HG03439 (cell line): ENCODE data around the gene PWP2.

Source experiments
- ATAC-seq: cut with Tn5 transposase; IDR thresholded peaks from one replicate; pipeline ENCODE4 v1.9.1; 2021; ENCODE audit warnings: mild to moderate bottlenecking, moderate library complexity; ENCODE audit not compliant: unreplicated experiment

PWP2 gene

GRCh38 chr21:44107026-44107501, at the start of gene PWP2:
TSS of gene PWP2 (plus strand) at chr21:44107399. CDS start at chr21:44107417, 18 bp downstream.
- ATAC-seq: peak; percentile 87

GRCh38 chr21:44057960-44058651, 49.1 kb upstream of the PWP2 start:
- no peak for ATAC-seq

GRCh38 chr21:44058652-44058964, 48.6 kb upstream of the PWP2 start:
- ATAC-seq: no peak

GRCh38 chr21:44058981-44059380, 48.2 kb upstream of the PWP2 start:
- no peak for ATAC-seq

- ATAC-seq: no peak
Observed at GRCh38 chr21:44059710-44060109, 47.5 kb upstream of the PWP2 start.

GRCh38 chr21:44062380-44062779, 44.8 kb upstream of the PWP2 start:
- ATAC-seq: no peak

GRCh38 chr21:44063151-44063912, 43.9 kb upstream of the PWP2 start:
- no peak for ATAC-seq

- ATAC-seq: no peak
Observed at GRCh38 chr21:44064852-44065403, 42.3 kb upstream of the PWP2 start.

- no peak for ATAC-seq
Observed at GRCh38 chr21:44065428-44065827, 41.8 kb upstream of the PWP2 start.

GRCh38 chr21:44066116-44066515, 41.1 kb upstream of the PWP2 start:
- no peak for ATAC-seq

- ATAC-seq: no peak
Observed at GRCh38 chr21:44067011-44067839, 40.0 kb upstream of the PWP2 start.

GRCh38 chr21:44070391-44070790, 36.8 kb upstream of the PWP2 start:
- no peak for ATAC-seq

- ATAC-seq: no peak
Observed at GRCh38 chr21:44071359-44072104, 35.7 kb upstream of the PWP2 start.

GRCh38 chr21:44072111-44072510, 35.1 kb upstream of the PWP2 start:
- no peak for ATAC-seq

GRCh38 chr21:44074315-44074958, 32.8 kb upstream of the PWP2 start:
- no peak for ATAC-seq

GRCh38 chr21:44076316-44076715, 30.9 kb upstream of the PWP2 start:
- ATAC-seq: no peak

- no peak for ATAC-seq
Observed at GRCh38 chr21:44078411-44078981, 28.7 kb upstream of the PWP2 start.

- ATAC-seq: no peak
Observed at GRCh38 chr21:44079446-44079845, 27.8 kb upstream of the PWP2 start.

- ATAC-seq: no peak
Observed at GRCh38 chr21:44079846-44080245, 27.4 kb upstream of the PWP2 start.
